K562 (cell line): Measurements from ENCODE around the gene OSBPL3. TPM values are rescaled to one million over a fixed set of nuclear protein-coding genes. Genes with fewer than 3 reads are reported as not detected.

Experiments used
- DEAF1 ChIP-seq: fragments of 450-650 bp; formaldehyde crosslinking; IDR thresholded peaks from 2 replicates; pipeline ENCODE4 v1.4.0; 2020; ENCODE audit warnings: mild to moderate bottlenecking, moderate library complexity
- IFI16 ChIP-seq: fragments of 250-450 bp; sonication (Bioruptor Pico); IDR thresholded peaks from 2 replicates; pipeline ENCODE4 v2.1.2; 2022; ENCODE audit warnings: mild to moderate bottlenecking, inconsistent platforms
- MTA2 ChIP-seq: fragments of 450-650 bp; IDR thresholded peaks from 2 replicates; pipeline ENCODE4 v1.6.1; 2016; ENCODE audit warnings: low read depth
- PHF8 ChIP-seq: fragments of 200-600 bp; sonication (generic); IDR thresholded peaks from 2 replicates; pipeline ENCODE4 v1.6.1; 2012; ENCODE audit warnings: mixed run types, mild to moderate bottlenecking, inconsistent platforms, low read length, moderate library complexity, borderline replicate concordance
- POLR2B ChIP-seq: fragments of 450-650 bp; IDR thresholded peaks from 2 replicates; pipeline ENCODE4 v1.6.1; 2018; ENCODE audit warnings: low read depth; ENCODE audit not compliant: partially characterized antibody
- REST ChIP-seq, 2 experiments: fragments of 450-650 bp; formaldehyde crosslinking in 1 of 2; IDR thresholded peaks; 2 replicates each; pipeline versions ENCODE4 v1.4.0 to v1.6.1; 2014 to 2020; ENCODE audit warnings: mild to moderate bottlenecking in 2 of 2, borderline replicate concordance in 1 of 2, low read depth in 1 of 2
- YBX1 ChIP-seq: fragments of 450-650 bp; IDR thresholded peaks from 2 replicates; pipeline ENCODE4 v1.7.1; 2016; ENCODE audit warnings: mild to moderate bottlenecking
- ZBTB8A ChIP-seq: fragments of 450-650 bp; IDR thresholded peaks from 2 replicates; pipeline ENCODE4 v1.6.1; 2018; ENCODE audit warnings: mild to moderate bottlenecking, moderate library complexity; ENCODE audit not compliant: partially characterized antibody
- ZNF384 ChIP-seq: IDR thresholded peaks from 2 replicates; pipeline ENCODE4 v1.6.1; 2012; ENCODE audit warnings: low read depth, low read length, improper control_type of control experiment
- ZNF584 ChIP-seq: fragments of 200-800 bp; sonication (Bioruptor generic); IDR thresholded peaks from 2 replicates; pipeline ENCODE4 v1.6.1; 2016; ENCODE audit warnings: low read depth, mild to moderate bottlenecking, missing genetic modification characterization, missing compliant biosample characterization
- polyA plus RNA-seq, 8 experiments: library from polyadenylated mRNA; depleted of rRNA in 4 of 8; stranded (reverse) in 5 of 8; unstranded in 3 of 8; fragments of >200 nt; fragmentation: Nextera tagmentation in 2 of 8; fragmentation: Illumina TruSeq in 1 of 8; extraction: Ambion mirVana in 2 of 8; extraction: Trizol in 1 of 8; gene quantifications; 2 replicates each; pipeline versions ENCODE4 v1.2.1 to v1.2.3, GENCODE V29; 2011 to 2014; ENCODE audit warnings: inconsistent platforms in 1 of 8, missing spikeins in 1 of 8
- total RNA-seq, 7 experiments: library from RNA; depleted of rRNA in 6 of 7; stranded (reverse); fragments of >200 nt in 6 of 7; fragmentation: Illumina TruSeq in 2 of 7; extraction: Trizol in 2 of 7; gene quantifications; 2 replicates each; pipeline versions ENCODE4 v1.2.1 to v1.2.3, GENCODE V29; 2011 to 2021; ENCODE audit warnings: low replicate concordance in 1 of 7
- TF ChIP-seq, protein P1 (sequence below): fragments of 250-450 bp; sonication (Bioruptor Pico); IDR thresholded peaks from 2 replicates; pipeline ENCODE4 v1.8.0; 2022; ENCODE audit warnings: inconsistent platforms
- TF ChIP-seq, protein P2 (sequence below): sonication (generic); formaldehyde crosslinking; IDR thresholded peaks from 2 replicates; pipeline ENCODE4 v1.8.0; 2022; ENCODE audit warnings: mild to moderate bottlenecking, missing genetic modification reagents

The OSBPL3 gene
- total and polyA plus RNA-seq, 9 of the 15 experiments (the other 6 are each of a cell fraction or from before 2014, with no cell fraction given), result 4.8 to 37.2 (median 26.5) TPM

DNA sequence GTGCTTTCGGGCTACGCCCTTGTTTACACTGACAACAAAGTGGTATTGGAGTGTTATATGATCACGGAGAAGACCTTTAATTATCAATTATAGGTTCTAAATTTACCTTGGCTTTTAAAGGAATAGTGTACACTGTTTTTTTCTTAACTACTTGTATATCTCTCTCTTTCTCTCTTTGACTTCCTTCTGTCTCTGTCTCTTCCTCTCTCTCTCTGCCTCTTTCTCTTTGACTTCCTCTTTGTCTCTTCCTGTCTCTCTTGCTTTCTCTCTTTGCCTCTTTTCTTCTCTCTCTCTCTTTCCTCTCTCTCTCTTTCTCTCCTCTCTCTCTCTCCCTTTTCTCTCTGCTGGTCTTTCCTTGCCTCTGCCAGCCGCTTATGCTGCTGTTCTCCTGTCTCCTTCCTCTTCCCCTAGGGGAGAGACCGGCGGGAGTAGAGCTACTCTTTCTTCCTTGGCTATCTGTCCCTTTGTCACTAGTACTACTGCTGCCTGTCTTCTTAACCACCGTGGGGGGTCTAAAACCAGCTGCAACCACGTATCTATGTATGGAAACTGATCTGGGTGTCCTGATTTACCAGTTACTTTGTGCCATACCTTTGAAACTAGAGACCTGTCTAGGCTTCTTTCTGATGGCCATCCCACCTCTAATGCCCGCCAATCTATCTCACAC lies 185.9 kb downstream of the OSBPL3 start (continued):
- TF ChIP-seq REST (IDR thresholded peaks at IDR 0.05; ENCODE audit: borderline replicate concordance) (no peak), REST (CRISPR knock-in tag; IDR thresholded peaks at IDR 0.05; ENCODE audit: low read depth) (no peak), MTA2 (peak; percentile 45; the same call in 1 of the 2 replicates), POLR2B (peak; percentile 65), PHF8 (0 out of 2 replicates have a peak, but pooled peaks have one; percentile 4), ZNF384 (no peak), ZBTB8A (no peak), ZNF584 (no peak), IFI16 (CRISPR knock-in tag) (no peak), DEAF1 (no peak), YBX1 (no peak)
- TF ChIP-seq, protein P1, sequence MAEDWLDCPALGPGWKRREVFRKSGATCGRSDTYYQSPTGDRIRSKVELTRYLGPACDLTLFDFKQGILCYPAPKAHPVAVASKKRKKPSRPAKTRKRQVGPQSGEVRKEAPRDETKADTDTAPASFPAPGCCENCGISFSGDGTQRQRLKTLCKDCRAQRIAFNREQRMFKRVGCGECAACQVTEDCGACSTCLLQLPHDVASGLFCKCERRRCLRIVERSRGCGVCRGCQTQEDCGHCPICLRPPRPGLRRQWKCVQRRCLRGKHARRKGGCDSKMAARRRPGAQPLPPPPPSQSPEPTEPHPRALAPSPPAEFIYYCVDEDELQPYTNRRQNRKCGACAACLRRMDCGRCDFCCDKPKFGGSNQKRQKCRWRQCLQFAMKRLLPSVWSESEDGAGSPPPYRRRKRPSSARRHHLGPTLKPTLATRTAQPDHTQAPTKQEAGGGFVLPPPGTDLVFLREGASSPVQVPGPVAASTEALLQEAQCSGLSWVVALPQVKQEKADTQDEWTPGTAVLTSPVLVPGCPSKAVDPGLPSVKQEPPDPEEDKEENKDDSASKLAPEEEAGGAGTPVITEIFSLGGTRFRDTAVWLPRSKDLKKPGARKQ (CRISPR knock-in tag), result no peak
- TF ChIP-seq, protein P2, sequence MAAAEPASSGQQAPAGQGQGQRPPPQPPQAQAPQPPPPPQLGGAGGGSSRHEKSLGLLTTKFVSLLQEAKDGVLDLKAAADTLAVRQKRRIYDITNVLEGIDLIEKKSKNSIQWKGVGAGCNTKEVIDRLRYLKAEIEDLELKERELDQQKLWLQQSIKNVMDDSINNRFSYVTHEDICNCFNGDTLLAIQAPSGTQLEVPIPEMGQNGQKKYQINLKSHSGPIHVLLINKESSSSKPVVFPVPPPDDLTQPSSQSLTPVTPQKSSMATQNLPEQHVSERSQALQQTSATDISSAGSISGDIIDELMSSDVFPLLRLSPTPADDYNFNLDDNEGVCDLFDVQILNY (CRISPR knock-in tag), result no peak
